BLaER1 (cell line): ENCODE measurements around the gene HDAC2.
"Not testable (repeated sequence)": the region's sequence is repeated elsewhere in the genome, so short reads cannot be mapped to it uniquely, and the experiment has no call there.

Experiments used
- H3K27ac ChIP-seq: shearing (Covaris generic); formaldehyde crosslinking; 2 replicates; pipeline ENCODE4 v1.8.1; 2022
- H3K27me3 ChIP-seq: shearing (Covaris generic); formaldehyde crosslinking; 2 replicates; pipeline ENCODE4 v1.8.1; 2022
- H3K36me3 ChIP-seq: shearing (Covaris generic); formaldehyde crosslinking; 2 replicates; pipeline ENCODE4 v1.8.1; 2022
- H3K4me1 ChIP-seq: shearing (Covaris generic); formaldehyde crosslinking; 2 replicates; pipeline ENCODE4 v1.8.1; 2022
- H3K4me2 ChIP-seq: shearing (Covaris generic); formaldehyde crosslinking; 2 replicates; pipeline ENCODE4 v1.8.1; 2022
- H3K4me3 ChIP-seq: shearing (Covaris generic); formaldehyde crosslinking; 2 replicates; pipeline ENCODE4 v1.8.1; 2022
- H3K9ac ChIP-seq: shearing (Covaris generic); formaldehyde crosslinking; 2 replicates; pipeline ENCODE4 v1.8.1; 2022
- H3K9me3 ChIP-seq: shearing (Covaris generic); formaldehyde crosslinking; 2 replicates; pipeline ENCODE4 v1.8.1; 2022
- H4K20me1 ChIP-seq: shearing (Covaris generic); formaldehyde crosslinking; 2 replicates; pipeline ENCODE4 v1.8.1; 2022
- Cebpa-rat ChIP-seq: shearing (Covaris generic); IDR thresholded peaks from 2 replicates; pipeline ENCODE4 v1.8.1; 2022

HDAC2 gene

GRCh38 chr6:113923526-113923925, 47.4 kb downstream of the HDAC2 start:
- TF ChIP-seq Cebpa-rat = no peak
- Histone ChIP-seq H3K9me3 (no peaks in the 10 kb centered on the region), H3K4me2 (no peak overlapping the region), H3K4me1 (peaks cover 15% of the 10 kb centered on the region), H4K20me1 (no peaks in the 10 kb centered on the region), H3K4me3 (no peak overlapping the region), H3K27me3 (no peaks in the 10 kb centered on the region), H3K36me3 (no peaks in the 10 kb centered on the region), H3K27ac (no peak overlapping the region), H3K9ac (no peak overlapping the region)

- Histone ChIP-seq H4K20me1 (no peaks in the 10 kb centered on the region), H3K4me1 (peaks cover 15% of the 10 kb centered on the region), H3K27me3 (no peaks in the 10 kb centered on the region), H3K36me3 (no peaks in the 10 kb centered on the region), H3K4me3 (no peak overlapping the region), H3K9me3 (no peaks in the 10 kb centered on the region), H3K9ac (no peak overlapping the region), H3K4me2 (peak overlapping the region; percentile 67), H3K27ac (no peak overlapping the region)
- TF ChIP-seq Cebpa-rat = no peak
Measured at GRCh38 chr6:113921299-113921904, 49.5 kb downstream of the HDAC2 start.

GRCh38 chr6:113920663-113921267, 50.2 kb downstream of the HDAC2 start:
- Histone ChIP-seq H3K27ac (no peak overlapping the region), H3K4me1 (peaks cover 15% of the 10 kb centered on the region), H3K36me3 (no peaks in the 10 kb centered on the region), H4K20me1 (no peaks in the 10 kb centered on the region), H3K9ac (no peak overlapping the region), H3K9me3 (no peaks in the 10 kb centered on the region), H3K4me2 (peak overlapping the region; percentile 67), H3K27me3 (no peaks in the 10 kb centered on the region), H3K4me3 (no peak overlapping the region)
- TF ChIP-seq Cebpa-rat = no peak

- H3K27me3 ChIP-seq, H3K4me1 ChIP-seq, H3K9ac ChIP-seq, H3K9me3 ChIP-seq, H3K4me2 ChIP-seq, H4K20me1 ChIP-seq, H3K27ac ChIP-seq, H3K4me3 ChIP-seq, H3K36me3 ChIP-seq: not testable (repeated sequence)
Measured at GRCh38 chr6:113910285-113910684, 60.7 kb downstream of the HDAC2 start.

GRCh38 chr6:113909224-113909856, 61.6 kb downstream of the HDAC2 start:
- Histone ChIP-seq H3K36me3 (no peaks in the 10 kb centered on the region), H3K4me1 (no peaks in the 10 kb centered on the region), H3K4me2 (no peak overlapping the region), H4K20me1 (no peaks in the 10 kb centered on the region), H3K9me3 (no peaks in the 10 kb centered on the region), H3K27ac (no peak overlapping the region), H3K4me3 (no peak overlapping the region), H3K27me3 (no peaks in the 10 kb centered on the region), H3K9ac (no peak overlapping the region)
- TF ChIP-seq Cebpa-rat = no peak

GRCh38 chr6:113908801-113909200, 62.1 kb downstream of the HDAC2 start:
- H3K36me3 ChIP-seq = no peaks in the 10 kb centered on the region
- no peaks in the 10 kb centered on the region for H3K27me3 ChIP-seq
- TF ChIP-seq Cebpa-rat = no peak
- no peak overlapping the region for H3K27ac ChIP-seq
- no peak overlapping the region for H3K9ac ChIP-seq
- H4K20me1 ChIP-seq = no peaks in the 10 kb centered on the region
- H3K4me3 ChIP-seq = no peak overlapping the region
- no peaks in the 10 kb centered on the region for H3K9me3 ChIP-seq
- no peak overlapping the region for H3K4me2 ChIP-seq
- H3K4me1 ChIP-seq = no peaks in the 10 kb centered on the region

- Histone ChIP-seq H3K4me3 (no peak overlapping the region), H3K9me3 (no peaks in the 10 kb centered on the region), H3K4me1 (no peaks in the 10 kb centered on the region), H4K20me1 (no peaks in the 10 kb centered on the region), H3K9ac (no peak overlapping the region), H3K27me3 (no peaks in the 10 kb centered on the region), H3K36me3 (no peaks in the 10 kb centered on the region), H3K27ac (no peak overlapping the region), H3K4me2 (no peak overlapping the region)
- no peak for TF ChIP-seq Cebpa-rat
Measured at GRCh38 chr6:113907102-113907815, 63.7 kb downstream of the HDAC2 start.

- Histone ChIP-seq H3K4me3 (no peak overlapping the region), H3K9ac (no peak overlapping the region), H3K27ac (no peak overlapping the region), H4K20me1 (no peaks in the 10 kb centered on the region), H3K9me3 (no peaks in the 10 kb centered on the region), H3K27me3 (no peaks in the 10 kb centered on the region), H3K36me3 (no peaks in the 10 kb centered on the region), H3K4me1 (no peaks in the 10 kb centered on the region), H3K4me2 (no peak overlapping the region)
- TF ChIP-seq Cebpa-rat = no peak
Measured at GRCh38 chr6:113903666-113904330, 67.2 kb downstream of the HDAC2 start.

GRCh38 chr6:113901482-113901881, 69.5 kb downstream of the HDAC2 start:
- no peak overlapping the region for H3K27ac ChIP-seq
- no peaks in the 10 kb centered on the region for H4K20me1 ChIP-seq
- H3K4me2 ChIP-seq = no peak overlapping the region
- H3K9me3 ChIP-seq = 0 out of 2 replicates have a peak, but pooled peaks cover 5% of the 10 kb centered on the region
- H3K4me1 ChIP-seq = no peaks in the 10 kb centered on the region
- no peak overlapping the region for H3K4me3 ChIP-seq
- no peak overlapping the region for H3K9ac ChIP-seq
- no peaks in the 10 kb centered on the region for H3K36me3 ChIP-seq
- no peak for TF ChIP-seq Cebpa-rat
- H3K27me3 ChIP-seq = no peaks in the 10 kb centered on the region
